PFSK-1 (cell line): ENCODE measurements around the gene MDFIC.

Experiments
- FOXP2 ChIP-seq: optimal IDR thresholded peaks from 2 replicates; pipeline ENCODE3; 2011; ENCODE audit warnings: borderline replicate concordance, control low read depth, inconsistent platforms; ENCODE audit not compliant: insufficient read depth; ENCODE audit errors: extremely low read length, extremely low read depth
- POLR2AphosphoS5 ChIP-seq: IDR thresholded peaks from 2 replicates; pipeline ENCODE4 v1.6.1; 2012; ENCODE audit warnings: low read depth, mild to moderate bottlenecking, control low read depth, low read length, moderate library complexity
- SIN3A ChIP-seq: IDR thresholded peaks from 2 replicates; pipeline ENCODE4 v1.6.1; 2012; ENCODE audit warnings: mild to moderate bottlenecking, low read length, moderate library complexity, borderline replicate concordance; ENCODE audit not compliant: insufficient read depth
- TAF1 ChIP-seq: IDR thresholded peaks from 2 replicates; pipeline ENCODE4 v1.6.1; 2012; ENCODE audit warnings: low read length, control low read depth, borderline replicate concordance; ENCODE audit not compliant: insufficient read depth
- TF ChIP-seq, protein P1 (sequence below), 2 experiments: IDR thresholded peaks; 2 replicates each; pipeline versions ENCODE4 v1.6.1 to v1.8.0; 2011 to 2012; ENCODE audit warnings: low read depth in 2 of 2, low read length in 2 of 2, control low read depth in 1 of 2, inconsistent platforms in 1 of 2, mild to moderate bottlenecking in 1 of 2, moderate library complexity in 1 of 2; ENCODE audit not compliant: insufficient read depth in 1 of 2

Gene MDFIC

DNA sequence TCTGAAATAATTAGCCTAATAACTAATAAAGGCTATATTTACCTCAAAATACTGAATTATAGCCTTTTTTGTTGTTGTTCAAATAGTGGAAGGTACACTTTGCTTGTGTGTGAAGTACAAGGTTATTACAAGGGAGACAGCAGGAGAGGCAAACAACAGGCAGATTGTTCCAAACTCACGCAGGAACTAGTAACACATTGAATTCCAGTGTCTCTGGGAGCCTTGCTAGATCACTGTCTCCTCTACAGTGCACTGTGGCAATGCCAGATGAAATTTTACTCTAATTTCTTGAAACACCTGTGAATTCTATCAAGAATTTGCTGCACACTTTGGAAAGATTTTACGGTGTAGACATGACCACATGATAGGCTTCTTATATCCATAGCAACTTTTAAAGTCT, 112.6 kb downstream of the MDFIC start:
- TF ChIP-seq FOXP2 (no peak), TAF1 (no peak), POLR2AphosphoS5 (no peak), SIN3A (no peak)
- TF ChIP-seq, protein P1, sequence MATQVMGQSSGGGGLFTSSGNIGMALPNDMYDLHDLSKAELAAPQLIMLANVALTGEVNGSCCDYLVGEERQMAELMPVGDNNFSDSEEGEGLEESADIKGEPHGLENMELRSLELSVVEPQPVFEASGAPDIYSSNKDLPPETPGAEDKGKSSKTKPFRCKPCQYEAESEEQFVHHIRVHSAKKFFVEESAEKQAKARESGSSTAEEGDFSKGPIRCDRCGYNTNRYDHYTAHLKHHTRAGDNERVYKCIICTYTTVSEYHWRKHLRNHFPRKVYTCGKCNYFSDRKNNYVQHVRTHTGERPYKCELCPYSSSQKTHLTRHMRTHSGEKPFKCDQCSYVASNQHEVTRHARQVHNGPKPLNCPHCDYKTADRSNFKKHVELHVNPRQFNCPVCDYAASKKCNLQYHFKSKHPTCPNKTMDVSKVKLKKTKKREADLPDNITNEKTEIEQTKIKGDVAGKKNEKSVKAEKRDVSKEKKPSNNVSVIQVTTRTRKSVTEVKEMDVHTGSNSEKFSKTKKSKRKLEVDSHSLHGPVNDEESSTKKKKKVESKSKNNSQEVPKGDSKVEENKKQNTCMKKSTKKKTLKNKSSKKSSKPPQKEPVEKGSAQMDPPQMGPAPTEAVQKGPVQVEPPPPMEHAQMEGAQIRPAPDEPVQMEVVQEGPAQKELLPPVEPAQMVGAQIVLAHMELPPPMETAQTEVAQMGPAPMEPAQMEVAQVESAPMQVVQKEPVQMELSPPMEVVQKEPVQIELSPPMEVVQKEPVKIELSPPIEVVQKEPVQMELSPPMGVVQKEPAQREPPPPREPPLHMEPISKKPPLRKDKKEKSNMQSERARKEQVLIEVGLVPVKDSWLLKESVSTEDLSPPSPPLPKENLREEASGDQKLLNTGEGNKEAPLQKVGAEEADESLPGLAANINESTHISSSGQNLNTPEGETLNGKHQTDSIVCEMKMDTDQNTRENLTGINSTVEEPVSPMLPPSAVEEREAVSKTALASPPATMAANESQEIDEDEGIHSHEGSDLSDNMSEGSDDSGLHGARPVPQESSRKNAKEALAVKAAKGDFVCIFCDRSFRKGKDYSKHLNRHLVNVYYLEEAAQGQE (IDR thresholded peaks at IDR 0.05; ENCODE audit: insufficient read depth in 1 of 2, low read depth in 2 of 2, low read length in 2 of 2): no peak

DNA sequence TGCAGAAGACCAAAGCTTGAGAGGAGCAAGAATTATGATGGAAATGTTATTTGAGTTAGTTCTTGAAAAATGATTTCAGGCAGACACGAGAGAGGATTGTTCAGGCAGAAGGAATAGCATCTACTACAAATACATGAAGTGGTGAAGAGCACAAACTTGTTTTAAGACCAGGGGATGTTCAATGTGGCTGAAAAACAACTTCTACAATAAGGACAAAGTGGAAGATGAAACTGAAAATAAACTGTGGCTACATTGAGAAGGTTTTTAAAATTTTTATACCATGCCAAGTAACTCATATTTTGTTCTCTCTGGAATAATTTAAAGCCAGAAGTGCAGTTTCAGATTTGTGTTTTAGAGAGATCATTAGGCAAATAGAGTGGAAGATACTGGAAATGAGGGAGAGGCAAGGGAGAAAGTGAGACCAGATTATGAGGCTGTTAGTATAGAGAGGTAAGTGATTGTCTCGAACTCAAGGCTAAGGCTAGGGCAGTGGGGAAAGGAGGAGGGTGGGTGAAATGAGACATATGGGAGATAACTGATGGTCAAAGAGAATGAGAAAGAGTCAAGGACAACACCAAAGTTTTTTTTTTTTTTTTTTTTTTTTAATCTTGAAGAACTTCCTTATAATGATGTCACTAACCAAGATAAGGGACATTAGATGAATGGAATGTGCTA, 115.4 kb downstream of the MDFIC start:
- no peak for TF ChIP-seq POLR2AphosphoS5

DNA sequence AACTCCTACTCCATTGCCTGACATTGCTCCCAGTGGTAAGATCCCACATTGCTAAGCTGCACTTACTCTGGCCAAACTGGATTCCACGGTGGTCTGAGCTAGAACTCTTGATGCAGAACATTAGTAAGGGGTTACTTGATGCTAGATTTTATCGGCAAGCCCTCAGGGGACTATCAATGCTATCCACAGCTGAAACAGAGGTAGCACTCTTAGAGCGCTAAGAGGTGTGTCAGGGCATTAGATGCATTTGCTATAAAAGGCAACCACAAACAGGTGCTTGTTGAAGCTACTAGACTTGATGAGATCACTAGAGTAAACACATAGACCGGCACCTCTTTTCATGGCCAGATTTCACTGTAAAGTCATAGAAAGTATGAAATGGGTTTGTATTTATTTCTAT, 116.3 kb downstream of the MDFIC start:
- TF ChIP-seq TAF1: no peak
- TF ChIP-seq POLR2AphosphoS5: no peak
- no peak for TF ChIP-seq FOXP2
- TF ChIP-seq, protein P1 (IDR thresholded peaks at IDR 0.05; ENCODE audit: insufficient read depth in 1 of 2, low read depth in 2 of 2, low read length in 2 of 2): no peak
- TF ChIP-seq SIN3A: no peak

DNA sequence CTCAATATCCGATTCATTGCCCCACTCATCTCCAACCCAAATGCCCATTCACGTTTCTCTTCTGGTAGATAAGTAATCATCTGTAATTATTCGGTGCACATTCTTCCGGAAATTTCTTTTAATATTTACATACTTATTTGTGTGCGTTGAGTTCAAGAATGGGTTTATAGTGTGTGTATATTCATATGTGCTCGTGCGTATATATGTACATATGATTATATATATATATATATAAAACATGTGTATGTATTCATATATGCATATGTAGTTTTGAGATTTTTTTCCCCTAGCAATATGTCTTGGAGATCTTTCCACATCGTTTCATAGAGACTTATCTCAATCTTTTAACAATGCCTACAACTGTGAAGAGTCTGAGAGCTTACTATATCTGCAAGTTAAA, 118.2 kb downstream of the MDFIC start:
- TF ChIP-seq, protein P1 (IDR thresholded peaks at IDR 0.05; ENCODE audit: insufficient read depth in 1 of 2, low read depth in 2 of 2, low read length in 2 of 2): no peak
- TF ChIP-seq SIN3A: no peak
- no peak for TF ChIP-seq FOXP2
- no peak for TF ChIP-seq POLR2AphosphoS5
- TF ChIP-seq TAF1: no peak

DNA sequence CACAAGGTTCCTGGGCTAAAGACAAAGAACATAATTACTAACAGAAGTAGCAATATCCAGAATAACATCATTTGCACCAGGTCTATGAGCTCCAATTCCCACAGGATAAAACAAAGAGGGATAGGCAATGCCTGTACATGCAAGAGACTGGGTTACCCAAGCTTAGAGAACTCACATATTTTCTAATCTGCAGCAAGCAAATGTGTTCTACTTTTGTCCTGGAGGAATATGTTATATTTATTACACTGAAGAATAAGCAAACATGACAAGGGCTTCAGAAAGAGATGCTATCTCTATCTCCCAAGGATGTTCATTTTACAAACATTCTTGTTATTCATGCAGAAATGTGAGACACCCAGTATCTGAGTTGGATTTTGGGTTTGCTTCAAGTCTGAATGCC, 118.6 kb downstream of the MDFIC start:
- no peak for TF ChIP-seq SIN3A
- TF ChIP-seq FOXP2: no peak
- TF ChIP-seq TAF1: no peak
- TF ChIP-seq POLR2AphosphoS5: no peak
- TF ChIP-seq, protein P1 (IDR thresholded peaks at IDR 0.05; ENCODE audit: insufficient read depth in 1 of 2, low read depth in 2 of 2, low read length in 2 of 2): no peak
